GM18520 (cell line): ENCODE measurements around the gene TSPAN17.

Experiments
- ATAC-seq: cut with Tn5 transposase; IDR thresholded peaks from one replicate; pipeline ENCODE4 v1.9.1; 2021; ENCODE audit not compliant: unreplicated experiment

Gene TSPAN17

DNA sequence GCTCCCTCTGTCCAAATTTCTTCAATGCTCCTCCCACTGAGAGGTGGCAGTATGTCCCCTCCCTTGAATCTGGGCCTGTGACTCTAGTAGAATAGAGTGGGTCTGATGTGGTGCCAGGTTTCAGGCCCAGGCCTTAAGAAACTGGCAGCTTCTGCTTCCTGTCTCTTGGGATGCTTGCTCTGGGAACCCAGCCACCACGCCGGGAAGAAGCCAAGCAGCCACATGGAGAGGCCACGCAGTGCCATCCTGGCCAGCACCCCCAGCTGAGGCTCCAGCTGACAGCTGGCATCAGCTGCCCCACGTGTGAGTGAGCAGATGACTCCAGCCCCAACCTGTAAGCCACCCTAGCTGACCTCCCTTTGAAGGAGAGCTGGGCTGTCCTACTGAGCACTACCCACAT lies 7.3 kb upstream of the TSPAN17 start:
- ATAC-seq: no peak

DNA sequence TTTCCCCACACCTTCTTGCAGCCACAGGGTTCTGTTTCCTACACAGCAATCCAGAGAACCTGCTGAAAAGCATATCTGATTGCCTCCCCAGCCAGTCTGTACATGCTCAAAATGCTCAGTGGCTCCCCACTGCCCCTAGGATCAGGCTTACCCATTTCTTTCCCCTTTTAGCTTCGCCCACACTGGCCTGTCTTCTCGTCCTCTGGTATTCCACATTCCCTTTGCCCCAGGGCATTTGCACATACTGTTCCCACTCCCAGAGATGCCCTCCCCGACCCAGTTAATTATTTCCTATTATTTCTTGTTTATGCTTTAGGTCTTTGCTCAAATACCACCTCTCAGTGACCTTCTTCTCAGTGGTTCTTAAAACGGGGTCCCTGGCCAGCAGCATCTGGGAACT lies 6.7 kb upstream of the TSPAN17 start:
- no peak for ATAC-seq

DNA sequence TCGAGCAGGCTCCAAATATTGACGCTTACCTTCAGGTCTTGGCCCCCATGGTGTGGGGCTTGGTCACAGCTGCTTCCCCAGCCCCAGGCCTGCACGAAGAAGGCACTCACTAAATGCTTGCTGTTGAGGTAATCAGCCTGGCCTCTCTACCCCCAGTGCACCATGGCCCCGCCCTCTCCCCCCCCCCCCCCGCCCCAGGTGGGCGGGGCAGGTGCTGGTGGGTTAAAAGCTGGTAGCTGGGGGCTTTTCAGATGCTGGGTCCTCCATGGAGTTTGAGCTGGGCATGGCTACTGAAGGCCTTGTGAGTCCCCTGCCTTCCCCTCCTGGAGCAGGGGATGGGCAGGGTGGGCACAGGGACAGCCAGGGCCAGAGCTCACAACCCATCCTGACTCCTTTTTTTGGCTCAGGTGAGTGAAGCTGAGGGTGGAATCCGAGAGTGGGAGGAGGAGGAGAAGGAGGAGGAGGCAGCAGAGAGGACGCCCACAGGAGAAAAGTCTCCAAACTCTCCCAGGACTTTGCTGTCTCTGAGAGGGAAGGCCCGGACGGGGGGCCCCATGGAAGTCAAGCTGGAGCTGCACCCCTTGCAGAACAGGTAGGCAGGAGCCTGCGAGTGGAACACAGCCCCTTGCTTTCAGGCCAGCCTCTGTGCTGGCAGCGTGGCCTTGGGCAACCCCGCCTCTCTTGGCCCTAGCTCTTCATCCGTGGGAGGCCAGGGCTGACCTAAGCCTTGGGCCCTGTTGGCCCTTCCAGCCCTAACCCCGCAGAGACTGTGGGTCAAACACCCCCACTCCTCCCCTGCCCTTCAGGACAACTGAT lies 4.4 kb upstream of the TSPAN17 start:
- ATAC-seq: no peak

DNA sequence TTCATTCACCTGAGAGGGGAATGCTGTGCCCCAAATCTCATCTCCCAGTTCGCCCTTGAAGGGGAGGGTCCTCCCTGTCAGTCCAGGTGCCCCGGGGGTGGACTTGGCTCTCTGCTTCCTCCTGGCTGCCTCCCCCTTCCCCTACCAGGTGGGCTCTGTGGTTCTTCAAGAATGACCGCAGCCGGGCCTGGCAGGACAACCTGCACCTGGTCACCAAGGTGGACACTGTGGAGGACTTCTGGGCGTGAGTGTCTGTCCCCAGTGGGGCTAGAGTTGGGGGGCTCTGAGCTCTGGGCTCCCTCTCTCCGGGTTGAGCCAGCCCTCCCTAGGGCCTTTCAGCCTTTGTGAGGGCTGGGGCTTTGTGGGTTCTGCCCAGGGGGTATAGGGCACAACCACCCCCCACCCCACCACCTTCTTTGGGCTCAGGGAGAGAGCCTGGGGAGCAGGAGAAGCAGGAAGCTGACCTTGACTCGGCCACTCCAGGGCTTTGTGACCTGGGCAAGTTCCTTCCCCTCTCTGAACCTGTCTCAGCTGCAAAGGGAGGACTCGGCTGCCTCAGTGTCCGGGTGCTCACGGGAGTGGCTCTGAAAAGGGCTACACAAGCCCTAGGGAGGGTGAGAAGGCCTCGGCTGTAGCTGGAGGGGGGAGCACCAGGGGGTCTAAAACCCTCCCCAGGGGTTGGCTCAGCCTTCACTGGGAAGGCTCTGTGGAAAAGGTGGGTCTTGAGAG lies 3.6 kb upstream of the TSPAN17 start:
- no peak for ATAC-seq

DNA sequence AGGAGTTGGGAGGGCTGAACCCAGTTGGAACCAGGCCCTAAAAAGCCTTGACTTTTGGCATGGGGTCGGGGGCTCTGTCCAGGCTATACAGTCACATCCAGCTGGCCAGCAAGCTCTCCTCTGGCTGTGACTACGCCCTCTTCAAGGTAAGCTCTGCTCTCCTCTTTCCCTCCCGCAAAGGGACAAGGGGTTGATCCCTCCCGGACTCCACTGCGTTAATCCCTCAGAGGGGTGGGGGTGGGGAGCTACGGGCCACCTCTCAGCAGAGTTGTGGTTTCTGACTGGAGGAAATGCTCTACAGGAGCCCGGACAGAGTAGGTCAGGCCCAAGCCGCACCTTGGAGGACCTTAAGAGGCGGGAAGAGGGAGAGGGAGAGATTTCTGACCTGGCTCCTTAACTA lies 3.0 kb upstream of the TSPAN17 start:
- no peak for ATAC-seq

DNA sequence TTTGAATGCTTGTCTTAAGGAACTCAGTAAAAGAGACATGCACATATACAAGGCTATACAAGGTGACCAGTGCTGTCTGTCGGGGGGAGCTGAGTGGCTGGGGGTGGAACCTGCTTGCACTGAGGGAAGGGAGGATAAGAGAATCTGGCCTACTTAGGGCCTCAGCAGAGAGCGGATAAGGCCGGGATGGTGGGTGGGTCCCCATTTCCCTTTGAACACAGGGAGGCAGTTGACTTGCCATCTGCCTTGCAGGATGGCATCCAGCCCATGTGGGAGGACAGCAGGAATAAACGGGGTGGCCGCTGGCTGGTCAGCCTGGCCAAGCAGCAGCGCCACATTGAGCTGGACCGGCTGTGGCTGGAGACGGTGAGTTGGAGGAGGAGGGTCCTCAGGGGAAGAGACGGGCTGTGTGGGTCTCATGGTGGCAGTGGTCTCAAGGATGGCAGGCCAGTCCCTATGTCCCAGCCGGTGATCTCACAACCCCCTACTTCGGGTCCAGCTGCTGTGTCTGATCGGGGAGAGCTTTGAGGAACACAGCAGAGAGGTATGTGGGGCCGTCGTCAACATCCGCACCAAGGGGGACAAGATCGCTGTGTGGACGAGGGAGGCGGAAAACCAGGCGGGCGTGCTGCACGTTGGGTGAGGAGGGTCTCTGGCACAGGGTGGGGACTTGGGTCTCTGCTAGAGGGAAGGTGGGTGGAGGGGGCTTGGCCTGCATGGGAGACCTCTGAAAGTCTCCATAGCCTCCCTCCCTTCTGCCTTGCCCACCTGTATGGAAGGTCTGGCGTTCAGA lies 2.2 kb upstream of the TSPAN17 start:
- ATAC-seq: no peak

DNA sequence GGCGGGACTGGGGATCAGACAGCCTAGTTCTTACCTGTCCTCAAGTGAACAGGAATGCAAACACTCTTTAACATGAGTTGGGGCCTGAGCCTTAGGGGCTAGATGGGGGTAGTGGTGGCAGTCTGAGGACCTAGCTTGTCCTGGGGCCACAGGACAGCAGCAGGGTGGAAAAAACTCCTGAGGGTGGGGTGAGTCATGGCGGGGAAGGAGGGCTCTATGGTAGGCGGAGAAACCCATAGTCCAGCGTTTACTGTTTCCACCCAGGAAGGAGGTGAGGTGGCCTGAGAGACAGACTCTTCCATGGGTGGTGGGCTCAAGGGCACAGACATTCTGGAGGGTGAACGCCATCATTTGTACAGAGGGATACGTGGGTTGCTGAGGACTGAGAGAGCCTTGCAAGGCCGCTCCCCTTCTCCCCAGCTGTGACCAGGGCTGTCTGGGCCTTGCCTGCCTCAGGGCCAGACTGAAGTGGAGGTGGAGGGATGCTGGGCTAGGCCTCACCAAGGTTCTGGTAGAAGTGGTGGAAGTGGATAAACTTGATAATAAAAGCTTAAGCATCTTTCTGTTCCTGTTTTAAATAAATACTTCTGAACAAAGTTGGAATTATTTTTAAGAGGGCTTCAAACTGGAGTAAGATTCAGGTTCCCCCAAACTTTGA lies 1.1 kb upstream of the TSPAN17 start:
- no peak for ATAC-seq

DNA sequence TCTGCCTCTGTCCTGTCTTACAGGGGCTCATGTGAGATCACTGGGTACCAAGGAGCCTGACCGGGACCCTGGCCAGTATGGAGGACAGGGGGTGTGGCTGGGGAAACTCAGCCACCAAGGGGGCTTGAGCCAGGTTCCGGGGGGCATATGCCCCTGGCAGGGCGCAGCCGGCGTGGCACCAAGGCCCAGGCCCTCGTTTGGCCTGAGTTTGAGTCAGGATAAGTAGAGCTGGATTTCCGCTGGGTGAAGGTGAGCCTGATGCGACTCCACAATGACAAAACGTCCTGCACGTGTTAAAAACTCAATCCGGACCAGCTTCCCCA lies 616 bp upstream of the TSPAN17 start:
- ATAC-seq: peak; percentile 3

DNA sequence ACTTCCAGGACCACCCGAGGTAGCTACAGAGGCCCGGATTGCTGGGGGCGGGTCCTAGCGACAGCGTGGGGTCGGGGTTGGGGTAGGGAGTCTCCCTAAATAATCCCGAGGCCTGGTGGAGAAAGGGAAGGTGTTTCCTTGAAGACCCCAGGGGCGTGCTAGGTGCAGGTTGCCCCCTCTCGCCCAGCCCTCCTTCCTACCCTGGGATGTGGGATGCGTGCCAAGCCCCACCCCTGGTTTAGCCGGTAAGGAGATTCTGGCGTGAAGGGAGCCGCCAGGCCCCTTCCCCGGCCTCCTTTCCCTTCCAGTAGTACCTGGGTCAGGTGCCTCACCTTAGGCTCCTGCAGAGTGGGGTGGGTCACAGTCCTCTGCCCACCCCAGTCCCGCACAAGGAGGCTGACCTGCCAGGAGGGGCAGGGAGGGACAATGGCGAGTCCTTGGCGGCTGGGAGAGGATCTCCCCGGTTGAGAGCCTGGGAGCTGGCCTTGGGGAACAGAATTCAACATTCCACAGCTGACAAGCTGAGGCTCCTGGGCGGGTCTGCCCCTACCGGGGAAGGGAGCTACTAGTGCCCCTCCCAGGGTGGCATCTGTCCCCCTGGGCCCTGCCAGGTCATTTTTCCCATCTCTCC lies 674 bp downstream of the TSPAN17 start:
- ATAC-seq: no peak

DNA sequence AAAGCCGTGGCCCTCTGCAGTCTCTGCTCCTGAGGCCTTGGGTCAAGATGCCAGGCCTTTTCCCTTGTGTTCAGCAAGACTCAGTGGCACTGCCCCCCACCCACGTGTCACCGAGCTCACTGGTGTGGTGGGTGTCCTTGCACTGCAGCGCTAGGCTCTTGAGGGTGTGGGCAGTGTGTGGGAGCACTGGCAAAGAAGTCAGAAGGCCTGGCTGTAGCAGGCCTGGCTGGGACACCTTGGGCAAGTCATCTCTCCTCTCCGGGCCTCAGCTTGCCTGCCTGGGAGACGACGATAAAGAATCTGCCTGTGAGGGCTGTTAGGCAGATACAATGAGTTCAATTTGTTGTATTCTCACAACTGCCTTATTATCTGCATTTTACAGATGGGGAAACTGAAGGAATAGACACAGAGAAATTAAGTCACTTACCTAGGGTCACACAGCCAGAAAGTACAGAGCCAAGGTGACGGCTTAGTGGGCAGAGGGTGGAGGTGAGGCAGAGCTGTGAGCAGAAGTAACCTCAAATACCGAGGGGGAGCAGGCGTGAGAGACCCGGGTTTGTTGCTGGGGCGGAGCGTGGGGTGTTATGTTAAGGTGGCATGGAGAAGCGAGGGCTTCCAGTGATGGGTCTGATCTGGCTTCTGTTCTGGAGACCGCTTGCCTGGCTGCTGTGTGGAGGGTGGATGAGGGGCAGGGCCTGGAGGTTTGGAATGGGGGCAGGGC lies 1.4 kb downstream of the TSPAN17 start:
- no peak for ATAC-seq

DNA sequence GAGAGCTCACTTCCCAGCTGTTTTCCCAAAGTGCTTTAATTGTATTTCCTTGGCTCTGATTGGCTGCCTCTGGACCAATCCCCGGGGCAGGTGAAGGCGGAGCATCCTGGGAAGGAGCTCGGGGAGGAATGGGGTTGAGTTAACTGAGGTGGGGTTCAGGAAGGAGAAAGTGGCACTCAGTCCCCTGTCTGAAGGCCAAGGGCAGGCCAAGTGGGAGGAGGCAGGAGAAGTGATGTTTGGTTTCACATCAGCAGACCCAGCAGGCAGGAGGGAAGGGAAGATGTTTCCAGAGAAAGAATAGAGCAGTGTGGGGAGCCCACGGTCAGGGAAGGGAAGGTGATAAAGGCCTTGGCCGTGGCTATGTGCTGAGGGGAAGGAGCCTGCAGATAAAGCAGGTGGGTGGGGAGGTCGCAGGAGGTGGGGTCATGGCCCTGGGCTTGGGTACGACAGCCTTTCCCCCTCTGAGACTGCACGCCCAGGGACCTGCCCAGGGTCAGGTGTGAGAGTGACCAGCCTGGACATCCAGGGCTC lies 3.1 kb downstream of the TSPAN17 start:
- no peak for ATAC-seq

DNA sequence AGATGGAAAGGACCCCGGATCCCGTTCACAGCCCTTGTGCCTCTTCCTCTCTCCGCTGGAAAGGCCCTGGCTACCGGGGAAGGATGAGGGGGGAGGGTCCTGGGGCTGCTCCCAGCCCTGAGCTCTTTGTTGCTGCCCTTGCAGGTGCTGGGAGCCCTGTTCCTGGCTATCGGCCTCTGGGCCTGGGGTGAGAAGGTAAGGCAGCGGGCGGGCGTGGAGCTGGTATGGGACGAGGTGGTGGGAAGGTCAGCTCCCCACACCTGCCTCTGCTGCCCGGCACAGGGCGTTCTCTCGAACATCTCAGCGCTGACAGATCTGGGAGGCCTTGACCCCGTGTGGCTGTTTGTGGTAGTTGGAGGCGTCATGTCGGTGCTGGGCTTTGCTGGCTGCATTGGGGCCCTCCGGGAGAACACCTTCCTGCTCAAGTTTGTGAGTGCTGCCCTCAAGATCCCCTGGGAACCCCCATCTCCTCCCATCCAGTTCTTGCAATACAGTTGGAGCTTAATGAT lies 4.2 kb downstream of the TSPAN17 start:
- no peak for ATAC-seq

DNA sequence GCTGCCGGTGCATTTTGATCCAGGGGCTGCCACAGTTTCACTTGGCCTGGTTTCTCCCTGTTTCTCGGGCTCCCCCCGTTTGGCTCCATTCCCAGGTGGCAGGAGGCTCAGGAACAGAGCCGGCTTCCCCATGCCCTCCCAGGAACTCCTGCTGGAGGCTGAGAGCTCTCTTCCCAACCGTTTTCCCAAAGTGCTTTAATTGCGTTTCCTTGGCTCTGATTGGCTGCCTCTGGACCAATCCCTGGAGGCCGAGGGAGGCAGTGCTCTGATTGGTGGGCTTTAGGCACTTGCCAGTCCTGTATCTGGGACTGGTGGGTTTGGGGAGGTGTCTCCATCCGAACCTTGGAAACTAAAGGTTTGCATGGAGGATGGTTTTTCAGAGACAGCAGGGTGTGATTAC lies 4.9 kb downstream of the TSPAN17 start:
- ATAC-seq: no peak

DNA sequence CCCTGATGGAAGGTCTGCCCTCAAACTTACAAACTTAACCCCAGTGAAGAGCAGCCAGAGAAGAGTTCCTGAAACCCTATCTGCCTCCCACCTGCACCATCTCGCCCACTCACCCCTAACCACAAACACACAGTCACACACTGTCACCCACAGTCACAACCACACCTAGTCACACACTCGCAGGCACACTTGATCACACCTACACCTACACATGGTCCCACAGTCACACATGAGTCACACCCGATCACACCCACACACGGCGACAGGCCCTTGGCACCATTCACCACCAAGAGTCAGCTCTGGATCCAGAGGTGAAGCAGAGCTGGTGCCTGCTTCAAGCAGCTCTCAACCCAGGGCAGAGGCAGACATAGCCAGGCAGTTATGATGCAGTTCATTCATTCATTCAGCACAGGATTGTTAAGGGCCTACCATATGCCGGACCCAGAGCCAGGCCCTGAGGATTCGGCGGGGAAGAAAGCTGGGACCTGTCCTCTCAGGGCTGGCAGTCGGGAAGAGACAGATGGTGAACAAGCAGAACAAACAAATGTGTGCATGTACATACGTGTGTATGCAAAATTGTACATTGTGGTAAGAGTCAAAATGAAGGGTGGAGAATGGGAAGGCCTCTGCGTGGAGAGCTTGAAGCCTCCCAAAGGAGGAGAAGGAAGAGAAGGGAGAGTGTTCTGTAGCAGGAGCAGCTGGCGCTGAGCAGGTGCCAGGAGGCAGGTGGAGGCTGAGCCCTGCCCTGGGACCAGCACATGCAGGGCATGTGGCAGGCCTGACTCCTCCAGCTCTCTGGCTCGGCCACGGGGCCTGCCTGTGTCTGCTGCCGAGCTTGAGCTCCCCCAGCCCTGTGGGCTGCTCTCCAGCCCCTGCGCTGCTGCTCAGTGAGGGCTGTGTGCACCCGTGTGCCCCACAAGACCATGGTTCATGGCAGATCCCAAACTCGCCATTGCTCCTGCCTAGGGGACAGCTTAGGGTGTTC lies 6.4 kb downstream of the TSPAN17 start:
- no peak for ATAC-seq

DNA sequence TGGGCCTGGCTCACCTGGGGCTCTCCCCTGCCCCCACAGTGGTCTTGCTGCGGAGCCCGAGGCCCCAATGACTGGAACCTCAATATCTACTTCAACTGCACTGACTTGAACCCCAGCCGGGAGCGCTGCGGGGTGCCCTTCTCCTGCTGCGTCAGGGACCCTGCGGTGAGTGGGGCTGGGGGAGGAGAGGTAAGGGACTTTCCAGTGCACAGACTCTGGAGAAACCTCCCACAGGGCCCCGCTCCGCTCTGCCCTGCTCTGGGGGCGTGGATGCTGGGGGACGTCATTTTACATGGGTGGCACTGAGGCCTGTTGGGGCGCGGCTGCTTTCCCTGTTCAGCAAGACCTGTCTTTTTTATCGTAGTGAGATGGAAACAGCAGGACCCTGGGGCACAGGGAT lies 7.6 kb downstream of the TSPAN17 start:
- ATAC-seq: no peak

DNA sequence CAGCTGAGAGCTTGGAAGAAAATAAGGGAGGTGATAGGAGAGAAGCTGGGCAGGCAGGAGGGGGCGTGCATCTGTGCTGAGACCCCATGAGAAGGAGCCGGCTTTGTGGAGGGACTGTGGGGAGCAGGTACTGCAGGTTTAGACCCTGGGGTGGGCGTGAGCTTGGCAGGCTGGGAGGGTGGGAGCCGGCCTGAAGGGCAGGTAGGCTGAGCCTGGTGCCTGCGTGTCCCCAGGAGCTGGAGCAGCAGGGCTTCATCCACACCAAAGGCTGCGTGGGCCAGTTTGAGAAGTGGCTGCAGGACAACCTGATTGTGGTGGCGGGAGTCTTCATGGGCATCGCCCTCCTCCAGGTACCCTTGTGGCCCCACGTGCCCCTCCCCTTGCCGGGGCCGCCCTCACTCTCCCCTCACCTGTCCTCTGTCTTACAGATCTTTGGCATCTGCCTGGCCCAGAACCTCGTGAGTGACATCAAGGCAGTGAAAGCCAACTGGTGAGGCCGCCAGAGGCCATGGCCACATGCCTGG lies 9.2 kb downstream of the TSPAN17 start:
- ATAC-seq: no peak

DNA sequence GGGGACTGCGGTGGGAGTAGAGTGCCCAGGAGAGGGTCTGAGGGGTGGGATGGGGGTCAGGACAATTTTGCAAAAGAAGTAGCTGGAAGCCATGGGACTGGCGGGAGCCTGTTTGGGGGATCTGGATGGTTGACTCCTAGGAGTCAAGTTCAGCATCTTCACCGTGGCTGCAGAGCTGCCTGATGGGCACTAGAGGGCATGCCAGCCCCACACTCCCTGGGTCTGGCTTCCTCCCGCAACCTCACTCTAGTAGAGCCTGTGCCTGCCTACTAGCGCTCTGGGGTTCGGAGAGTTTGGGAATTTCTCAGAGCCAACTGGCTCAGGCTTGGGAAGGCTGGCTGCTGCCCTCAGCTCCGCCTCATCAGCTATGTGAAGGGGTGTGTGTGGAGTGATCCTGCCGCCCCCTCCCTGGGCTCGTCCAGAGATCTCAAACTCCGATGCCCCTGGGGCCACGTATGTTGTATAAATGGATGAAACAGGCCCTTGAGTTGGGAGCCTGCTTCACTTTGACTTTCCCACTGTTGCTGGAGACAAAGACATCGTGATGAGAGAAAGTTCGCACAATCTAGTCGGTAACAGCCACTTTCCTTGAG lies 10.8 kb downstream of the TSPAN17 start:
- ATAC-seq: no peak
